ELF-1 (cell line): ENCODE results near the gene ZNF581.
A peak's percentile ranks its signal among the peaks of the same experiment; 100 is the strongest.

Source experiments
- DNase-seq: peaks from one replicate; pipeline ENCODE4 v3.0.0-alpha.2; 2016; ENCODE audit warnings: low read depth, low spot score

The ZNF581 gene

DNA sequence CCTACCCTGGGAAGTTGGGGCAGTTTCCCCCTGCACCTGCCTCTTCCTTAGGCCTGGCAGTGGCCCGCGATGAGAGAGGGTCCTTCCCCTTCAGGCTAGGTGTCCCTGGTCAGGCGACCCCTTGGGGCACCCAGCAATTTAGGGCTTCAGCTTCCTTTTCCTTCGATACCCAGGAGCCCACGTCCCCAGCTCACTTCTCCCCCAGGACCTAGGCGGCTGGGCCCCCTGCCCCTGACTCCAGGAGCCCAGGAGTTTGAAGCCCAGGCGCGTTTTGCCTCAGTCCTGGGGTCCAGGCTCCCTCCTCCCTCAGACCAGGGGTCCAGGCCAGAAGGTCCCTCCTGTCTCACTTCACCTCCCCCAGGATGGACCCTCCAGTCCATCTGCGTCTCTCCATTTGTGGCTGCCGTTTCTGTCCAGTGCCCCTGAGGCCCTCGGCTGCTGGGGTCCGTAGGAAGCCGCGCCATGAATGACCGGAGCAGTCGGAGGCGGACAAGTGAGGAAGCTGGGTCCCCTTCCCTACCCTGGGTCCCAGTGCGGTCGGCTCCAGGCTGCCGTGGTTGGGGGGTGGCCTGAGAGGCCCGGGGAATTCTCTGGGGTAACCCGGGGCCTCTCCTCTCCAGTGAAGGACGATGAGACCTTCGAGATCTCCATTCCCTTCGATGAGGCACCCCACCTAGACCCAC is 5.3 kb downstream of the ZNF581 start:
- no peak for DNase-seq

- no peak for DNase-seq
Measured at GRCh38 chr19:55649268-55650125, 6.0 kb downstream of the ZNF581 start.

DNA sequence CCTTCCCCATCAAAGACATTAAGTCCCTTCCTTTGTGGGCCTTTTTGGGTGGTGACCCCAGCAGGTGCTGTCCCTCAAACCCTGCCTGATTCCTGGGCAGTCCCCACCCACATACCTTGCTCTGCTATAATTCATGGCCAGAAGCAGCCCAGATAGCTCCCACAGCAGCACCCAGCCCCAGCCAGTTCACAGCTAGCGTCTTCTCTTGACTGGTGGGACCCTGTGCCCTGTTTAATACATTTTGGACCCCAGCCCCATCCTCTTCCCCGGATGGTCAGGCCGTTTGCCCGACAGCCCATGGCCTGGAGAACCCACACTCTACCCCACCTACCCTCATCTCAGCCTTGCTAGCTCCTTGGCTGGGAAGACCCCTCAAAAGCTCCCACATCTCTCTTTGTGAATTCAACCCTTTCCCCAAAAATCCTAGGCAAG is 6.7 kb downstream of the ZNF581 start:
- no peak for DNase-seq

GRCh38 chr19:55650602-55651230 is 7.3 kb downstream of the ZNF581 start:
- DNase-seq = no peak

- DNase-seq = no peak
Measured at GRCh38 chr19:55651236-55651635, 7.8 kb downstream of the ZNF581 start.

GRCh38 chr19:55652311-55653128 is 9.1 kb downstream of the ZNF581 start:
- DNase-seq = peak; percentile 53

GRCh38 chr19:55653651-55654322 is 10.3 kb downstream of the ZNF581 start:
- peak; percentile 99 for DNase-seq

- peak; percentile 100 for DNase-seq
Measured at GRCh38 chr19:55654323-55654867, 10.9 kb downstream of the ZNF581 start.

- peak; percentile 82 for DNase-seq
Measured at GRCh38 chr19:55654868-55655647, 11.6 kb downstream of the ZNF581 start, which contains the start of gene U2AF2. Gene U2AF2, plus strand, starts transcription at chr19:55655035. Its CDS starts 70 bp downstream, at chr19:55655105.

GRCh38 chr19:55655648-55656040 is 12.2 kb downstream of the ZNF581 start:
- no peak for DNase-seq

GRCh38 chr19:55656552-55656951 is 13.1 kb downstream of the ZNF581 start:
- no peak for DNase-seq

GRCh38 chr19:55656988-55657747 is 13.7 kb downstream of the ZNF581 start:
- no peak for DNase-seq

DNA sequence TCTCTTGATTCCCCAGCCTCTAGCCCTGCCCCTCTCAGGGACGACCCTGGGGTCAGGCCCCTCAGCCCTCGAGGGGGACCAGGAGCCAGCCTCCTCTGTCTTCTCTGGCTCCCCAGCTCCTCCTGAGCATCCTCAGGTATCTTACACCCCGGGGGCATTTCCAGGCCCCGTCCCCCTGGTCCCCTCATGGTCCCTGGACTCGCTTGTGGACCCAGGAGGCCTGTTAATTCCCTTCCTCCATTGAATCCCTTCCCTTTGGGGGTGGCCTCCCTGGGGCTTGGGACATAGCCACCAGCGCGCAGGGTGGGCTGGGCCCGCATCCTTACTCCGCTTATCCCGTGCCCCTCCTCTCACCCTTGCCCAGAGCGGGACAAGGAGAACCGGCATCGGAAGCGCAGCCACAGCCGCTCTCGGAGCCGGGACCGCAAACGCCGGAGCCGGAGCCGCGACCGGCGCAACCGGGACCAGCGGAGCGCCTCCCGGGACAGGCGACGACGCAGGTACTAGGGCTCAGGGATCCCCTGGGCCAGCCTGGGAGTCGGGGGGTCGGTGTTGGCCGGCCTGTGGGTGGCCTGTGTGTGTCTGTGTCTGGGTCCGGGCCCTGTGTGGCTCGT is 15.5 kb downstream of the ZNF581 start:
- no peak for DNase-seq

GRCh38 chr19:55659822-55660221 is 16.4 kb downstream of the ZNF581 start:
- DNase-seq = no peak

GRCh38 chr19:55660404-55660803 is 17.0 kb downstream of the ZNF581 start:
- DNase-seq = no peak

DNA sequence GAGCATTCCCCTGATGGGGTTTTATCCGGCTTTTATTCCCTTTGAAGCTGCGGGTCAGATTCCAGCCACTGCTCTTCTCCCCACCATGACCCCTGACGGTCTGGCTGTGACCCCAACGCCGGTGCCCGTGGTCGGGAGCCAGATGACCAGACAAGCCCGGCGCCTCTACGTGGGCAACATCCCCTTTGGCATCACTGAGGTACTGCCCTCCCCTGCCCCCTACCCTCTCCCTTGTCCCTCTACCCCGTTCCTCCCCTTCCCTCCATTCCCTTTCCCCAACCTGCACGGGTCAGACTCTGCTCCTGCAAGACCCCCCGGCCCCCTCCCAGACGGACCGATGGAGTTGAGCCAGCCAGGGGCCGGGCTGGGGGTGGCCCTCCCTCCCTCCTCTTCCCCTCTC is 17.5 kb downstream of the ZNF581 start:
- no peak for DNase-seq

DNA sequence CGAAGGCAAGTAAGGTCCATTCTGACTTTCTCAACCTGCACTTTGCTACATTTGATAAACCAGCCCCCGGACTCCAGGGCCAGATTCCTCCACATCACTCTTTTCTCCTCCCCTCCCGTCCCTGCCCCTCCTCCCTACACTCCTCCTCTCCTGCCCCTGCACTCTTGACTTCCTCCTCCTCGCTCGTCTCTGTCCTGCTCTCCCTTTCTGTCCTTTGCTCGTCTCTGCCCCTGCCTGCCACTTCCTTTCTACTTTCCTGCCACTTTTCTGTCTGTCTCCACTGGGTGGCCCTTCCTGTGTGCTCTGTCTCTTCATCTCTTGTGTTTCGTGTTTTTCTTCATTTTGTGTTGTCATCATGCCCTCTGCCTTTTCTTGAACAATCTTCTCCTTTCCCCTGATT is 18.4 kb downstream of the ZNF581 start:
- DNase-seq = no peak

DNA sequence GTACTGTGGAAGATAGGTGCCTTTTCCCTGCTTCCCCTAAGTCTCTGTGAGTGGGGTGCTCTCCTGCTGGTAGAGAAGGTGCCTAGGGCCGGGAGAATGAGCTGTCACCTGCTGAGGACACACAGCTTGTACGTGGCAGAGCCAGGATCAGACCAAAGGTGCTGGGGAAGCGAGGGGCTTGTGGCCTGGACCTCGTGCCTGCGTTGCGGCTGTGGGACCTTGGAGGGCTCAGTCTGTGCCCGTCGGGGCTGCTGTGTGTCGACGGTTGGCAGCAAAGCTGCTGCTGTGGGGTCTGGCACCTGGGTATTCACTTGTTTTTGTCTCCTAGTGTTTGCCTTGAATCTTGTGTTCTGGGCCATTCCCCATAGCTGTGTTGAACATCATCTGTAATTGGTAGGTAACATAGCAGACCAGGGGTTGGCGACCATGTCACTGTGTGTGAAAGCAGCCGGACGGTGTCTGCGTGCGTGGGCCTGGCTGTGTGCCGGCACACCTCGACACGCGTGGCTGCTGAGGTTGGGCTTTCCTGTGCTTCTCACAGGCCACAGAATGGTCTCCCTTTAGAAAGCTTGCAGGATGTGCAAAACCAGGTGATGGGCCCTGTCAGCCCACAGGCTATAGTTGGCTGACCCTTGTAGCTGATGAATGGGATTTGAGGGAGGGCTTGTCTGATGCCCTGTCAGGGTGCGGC is 20.5 kb downstream of the ZNF581 start:
- DNase-seq = no peak
